ACC112 (cell line): ENCODE results near the gene JUND.

Experiments
- H2AFZ ChIP-seq: fragments of 200-600 bp; sonication (generic); one replicate; pipeline ENCODE4 v1.6.0; 2017; ENCODE audit warnings: antibody characterized with exemption, low read length; ENCODE audit not compliant: unreplicated experiment
- H3K27ac ChIP-seq: fragments of 200-600 bp; sonication (generic); 2 replicates; pipeline ENCODE4 v1.5.1; 2014; ENCODE audit warnings: low read depth, mild to moderate bottlenecking, antibody characterized with exemption, low read length, moderate library complexity
- H3K27me3 ChIP-seq: fragments of 200-600 bp; sonication (generic); 2 replicates; pipeline ENCODE4 v1.6.1; 2014; ENCODE audit warnings: mild to moderate bottlenecking, antibody characterized with exemption, low read length, moderate library complexity, mixed read lengths; ENCODE audit not compliant: insufficient read depth
- H3K36me3 ChIP-seq: fragments of 200-600 bp; sonication (generic); 2 replicates; pipeline ENCODE4 v1.6.1; 2016; ENCODE audit warnings: mild to moderate bottlenecking, antibody characterized with exemption, low read length, moderate library complexity, mixed read lengths; ENCODE audit not compliant: insufficient read depth
- H3K4me1 ChIP-seq: fragments of 200-600 bp; sonication (generic); one replicate; pipeline ENCODE4 v1.6.1; 2016; ENCODE audit warnings: low read length, mixed read lengths; ENCODE audit not compliant: insufficient read depth, unreplicated experiment, control insufficient read depth
- H3K4me3 ChIP-seq: fragments of 200-600 bp; sonication (generic); 2 replicates; pipeline ENCODE4 v1.5.1; 2014; ENCODE audit warnings: mild to moderate bottlenecking, low read depth, low read length
- H3K79me2 ChIP-seq: fragments of 200-600 bp; sonication (generic); one replicate; pipeline ENCODE4 v1.6.0; 2016; ENCODE audit warnings: low read length; ENCODE audit not compliant: control insufficient read depth, unreplicated experiment, insufficient read depth

Gene JUND

DNA sequence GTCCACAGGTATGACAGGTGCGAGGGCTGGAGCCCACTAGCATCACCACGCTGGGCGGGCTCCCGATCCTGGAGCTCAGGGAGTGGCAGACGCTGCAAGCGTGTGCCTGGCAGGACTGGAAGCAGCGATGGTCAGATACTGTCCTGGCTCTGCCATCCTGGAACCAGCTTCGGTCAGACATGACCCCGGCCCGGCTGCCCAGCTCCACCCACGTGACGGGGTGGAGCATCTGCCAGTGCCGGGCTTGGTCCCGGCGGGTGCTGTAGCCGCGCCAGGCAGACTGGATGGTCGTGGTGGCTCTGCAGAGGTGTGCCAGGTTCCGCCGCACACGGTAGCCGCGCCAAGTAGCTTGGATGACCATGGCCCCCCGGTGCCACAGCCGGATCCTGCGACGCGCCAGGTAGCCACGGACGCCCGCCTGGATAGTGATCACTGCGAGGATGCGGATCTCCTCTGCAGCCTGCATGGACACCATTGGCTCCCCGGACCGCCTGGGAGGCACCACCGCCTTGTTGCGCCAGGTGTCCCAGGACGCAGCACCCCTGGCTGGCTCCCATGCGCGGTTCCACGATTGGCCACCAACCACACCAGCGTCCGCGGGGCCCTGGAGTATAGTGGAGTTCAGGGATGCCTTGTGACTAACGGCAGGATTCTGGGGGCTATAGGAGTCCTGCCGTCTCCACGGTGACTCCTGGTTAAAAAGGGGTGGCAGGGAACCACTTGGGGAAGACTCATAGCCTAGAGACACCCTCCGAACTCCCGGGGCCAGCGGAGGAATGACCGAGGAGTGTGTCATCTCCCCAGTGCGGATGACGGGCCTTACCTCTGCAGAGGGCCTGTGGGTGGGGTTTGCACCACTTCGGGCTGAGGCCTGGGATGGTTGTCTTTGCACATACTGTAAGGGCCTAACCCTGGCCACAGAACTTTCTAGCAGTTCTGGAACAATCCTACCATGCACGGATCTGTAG lies 23.6 kb downstream of the JUND start:
- no peaks in the 10 kb centered on the region for H3K79me2 ChIP-seq
- H3K36me3 ChIP-seq, result no peaks in the 10 kb centered on the region
- H3K27me3 ChIP-seq, result peaks cover 16% of the 10 kb centered on the region; the same call in 1 of the 2 replicates

DNA sequence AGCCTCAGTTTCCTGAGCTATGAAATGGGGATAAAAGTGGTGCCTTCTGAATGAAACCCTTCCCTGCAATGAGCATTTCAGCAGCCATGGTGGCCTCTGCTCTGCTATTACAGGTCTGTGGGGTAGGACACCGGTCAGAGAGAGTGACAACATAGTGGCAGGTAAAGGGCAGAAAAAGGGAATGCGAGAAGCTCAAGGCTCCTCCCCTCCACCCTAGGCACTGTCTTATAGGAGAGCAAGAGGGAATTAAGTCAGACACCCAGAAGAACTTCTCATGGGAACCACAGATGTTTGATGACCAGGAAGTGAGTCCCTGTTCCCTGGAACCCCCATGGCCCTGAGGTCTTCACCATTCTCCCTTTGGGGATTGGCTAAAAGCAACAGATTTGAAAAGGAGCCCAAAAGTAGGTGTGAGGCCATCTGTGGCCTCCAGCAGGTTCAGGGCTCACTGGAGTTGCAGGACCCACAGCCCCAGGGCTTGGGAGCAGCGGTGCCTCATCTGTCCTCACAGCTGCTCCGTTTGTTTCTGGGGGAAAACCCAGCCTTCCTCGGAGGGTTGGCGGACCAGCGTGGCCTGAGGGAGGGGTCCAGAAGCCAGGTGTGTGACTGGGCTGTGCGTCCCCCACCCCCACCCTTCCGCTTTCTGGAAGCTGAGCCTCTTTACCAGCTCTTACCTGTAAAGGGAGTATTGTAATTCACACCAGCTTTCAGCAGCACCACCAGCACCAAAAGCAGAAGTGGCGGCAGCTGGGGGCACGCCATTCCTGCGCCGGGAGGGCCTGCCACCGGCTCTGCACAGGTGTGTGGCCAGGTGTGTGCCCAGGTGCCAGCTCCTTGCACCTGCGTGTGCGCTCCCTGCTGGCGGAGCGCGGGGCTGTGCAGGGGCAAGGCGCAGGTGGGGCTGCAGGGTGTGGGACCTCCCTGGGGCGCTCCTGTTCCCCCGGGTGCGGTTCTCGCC lies 26.6 kb downstream of the JUND start:
- H3K27me3 ChIP-seq, result peaks cover 16% of the 10 kb centered on the region; the same call in 1 of the 2 replicates

More for the DNA sequence above, 23.6 kb downstream of the JUND start:
- Histone ChIP-seq H3K27ac (no peak overlapping the region), H2AFZ (no peak overlapping the region), H3K4me3 (no peak overlapping the region), H3K4me1 (no peaks in the 10 kb centered on the region)

DNA sequence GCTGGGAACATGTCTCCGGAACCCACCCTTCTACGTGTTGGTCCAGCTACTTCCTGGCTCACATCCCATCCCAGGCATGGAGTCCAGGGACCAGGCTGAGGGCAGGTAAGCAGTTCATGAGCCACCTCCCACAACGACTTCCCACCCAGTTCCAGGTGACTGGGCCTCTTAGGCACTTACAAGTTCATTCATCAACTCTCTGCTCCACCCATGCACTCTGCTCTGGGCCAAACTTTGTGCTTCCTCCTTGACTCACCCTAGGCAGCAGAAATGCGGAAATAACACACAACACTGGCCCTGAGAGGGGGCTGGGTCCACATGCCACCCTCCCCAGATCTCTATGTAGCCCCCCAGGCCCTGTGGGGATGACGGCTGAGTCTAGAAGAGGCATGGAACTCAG lies 27.7 kb downstream of the JUND start:
- no peaks in the 10 kb centered on the region for H3K36me3 ChIP-seq
- H3K4me3 ChIP-seq, result no peak overlapping the region
- no peak overlapping the region for H3K27ac ChIP-seq
- H3K79me2 ChIP-seq, result no peaks in the 10 kb centered on the region
- H3K27me3 ChIP-seq, result peaks cover 16% of the 10 kb centered on the region; the same call in 1 of the 2 replicates
- H3K4me1 ChIP-seq, result no peaks in the 10 kb centered on the region
- H2AFZ ChIP-seq, result no peak overlapping the region

More for the DNA sequence above, 26.6 kb downstream of the JUND start:
- no peaks in the 10 kb centered on the region for H3K36me3 ChIP-seq
- H3K4me3 ChIP-seq, result no peak overlapping the region
- no peaks in the 10 kb centered on the region for H3K79me2 ChIP-seq
- no peaks in the 10 kb centered on the region for H3K4me1 ChIP-seq
- H3K27ac ChIP-seq, result no peak overlapping the region
- no peak overlapping the region for H2AFZ ChIP-seq

DNA sequence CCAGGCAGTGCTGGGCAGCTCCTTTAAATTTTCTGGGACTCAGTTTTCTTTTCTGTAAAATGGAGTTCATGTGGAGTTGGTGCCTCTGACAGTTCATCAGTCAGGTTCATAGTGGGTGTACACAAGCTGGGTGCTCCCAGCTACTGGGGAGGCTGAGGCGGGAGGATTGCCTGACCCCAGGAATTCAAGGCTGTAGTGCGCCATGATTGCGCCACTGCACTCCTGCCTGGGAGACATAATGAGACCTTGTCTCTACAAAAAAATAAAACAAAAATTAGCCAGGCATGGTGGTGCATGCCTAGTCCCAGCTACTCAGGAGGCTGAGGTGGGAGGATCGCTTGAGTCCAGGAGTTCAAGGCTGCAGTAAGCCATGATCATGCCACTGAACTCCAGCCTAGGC lies 28.3 kb downstream of the JUND start:
- Histone ChIP-seq H3K27ac (no peak overlapping the region), H2AFZ (no peak overlapping the region), H3K4me1 (no peaks in the 10 kb centered on the region), H3K27me3 (peaks cover 16% of the 10 kb centered on the region; the same call in 1 of the 2 replicates), H3K4me3 (no peak overlapping the region), H3K79me2 (no peaks in the 10 kb centered on the region), H3K36me3 (no peaks in the 10 kb centered on the region)

DNA sequence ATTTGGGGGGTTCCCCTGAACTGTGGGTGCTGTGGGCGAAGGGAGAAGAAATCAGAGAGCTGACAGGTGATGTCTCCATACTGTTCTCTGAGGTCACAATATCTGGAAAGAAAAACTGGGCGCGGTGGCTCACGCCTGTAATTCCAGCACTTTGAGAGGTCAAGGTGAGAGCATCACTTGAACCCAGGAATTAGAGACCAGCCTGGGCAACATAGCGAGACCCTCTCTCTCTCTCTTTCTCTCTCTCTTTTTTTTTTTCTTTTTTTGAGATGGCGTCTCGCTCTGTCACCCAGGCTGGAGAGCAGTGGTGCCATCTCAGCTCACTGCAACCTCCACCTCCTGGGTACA lies 29.1 kb downstream of the JUND start:
- no peaks in the 10 kb centered on the region for H3K4me1 ChIP-seq
- H3K27me3 ChIP-seq, result peaks cover 16% of the 10 kb centered on the region; the same call in 1 of the 2 replicates
- no peak overlapping the region for H3K4me3 ChIP-seq
- no peak overlapping the region for H2AFZ ChIP-seq
- no peak overlapping the region for H3K27ac ChIP-seq
- no peaks in the 10 kb centered on the region for H3K79me2 ChIP-seq
- no peaks in the 10 kb centered on the region for H3K36me3 ChIP-seq

DNA sequence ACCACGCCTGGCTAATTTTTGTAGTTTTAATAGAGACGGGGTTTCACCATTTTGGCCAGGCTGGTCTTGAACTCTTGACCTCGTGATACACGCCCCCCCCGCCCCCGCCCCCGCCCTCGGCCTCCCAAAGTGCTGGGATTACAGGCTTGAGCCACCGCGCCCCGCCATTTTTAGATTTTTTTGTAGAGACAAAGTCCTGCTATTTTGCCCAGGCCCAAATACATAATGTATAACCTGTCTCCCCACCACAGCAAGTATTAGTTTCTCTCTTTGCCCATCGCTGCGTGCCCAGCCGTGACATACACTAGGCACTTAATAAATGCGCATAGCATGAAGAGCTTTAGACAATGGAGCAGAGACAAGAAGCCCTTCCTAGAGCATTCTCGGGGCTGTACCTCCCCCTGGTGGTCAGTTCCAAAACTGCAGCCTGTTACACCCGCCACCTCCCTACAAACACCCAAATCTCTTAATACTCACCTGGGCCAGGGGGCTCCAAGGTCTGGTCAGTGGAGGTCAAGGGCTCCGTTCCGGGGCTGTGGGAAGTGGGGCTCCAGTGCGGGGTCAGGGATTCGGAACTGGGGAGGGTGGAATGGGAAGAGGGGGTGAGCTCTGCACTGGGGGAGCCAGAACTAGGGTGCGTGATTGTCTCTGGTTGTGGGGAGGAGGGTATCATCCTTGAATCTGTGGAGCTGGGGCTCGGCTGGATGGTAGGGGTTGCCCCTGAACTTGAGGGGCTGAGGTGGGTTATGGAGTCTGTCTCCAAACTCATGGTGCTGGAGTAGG lies 29.6 kb downstream of the JUND start:
- no peak overlapping the region for H3K4me3 ChIP-seq
- H3K27me3 ChIP-seq, result peaks cover 16% of the 10 kb centered on the region; the same call in 1 of the 2 replicates
- no peak overlapping the region for H2AFZ ChIP-seq
- H3K36me3 ChIP-seq, result no peaks in the 10 kb centered on the region
- H3K79me2 ChIP-seq, result no peaks in the 10 kb centered on the region
- H3K27ac ChIP-seq, result no peak overlapping the region
- H3K4me1 ChIP-seq, result no peaks in the 10 kb centered on the region

DNA sequence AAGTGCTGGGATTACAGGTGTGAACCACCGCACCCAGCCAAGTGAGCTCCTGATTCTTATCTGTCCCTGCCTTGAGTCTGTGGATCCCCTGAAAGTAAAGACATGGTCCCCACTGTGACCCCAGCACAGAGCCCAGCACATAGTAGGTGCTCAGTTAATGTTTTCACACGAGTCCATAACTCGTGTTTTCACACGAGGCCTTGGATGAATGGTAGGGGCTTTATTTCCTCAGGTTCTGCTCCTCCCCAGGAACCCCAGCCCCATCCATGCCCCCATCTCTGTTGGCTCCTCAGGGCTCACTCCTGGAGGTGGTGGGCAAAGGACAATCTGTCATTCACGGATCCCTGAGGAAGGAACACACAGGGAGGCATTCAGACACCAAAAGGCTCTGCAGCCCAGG lies 31.6 kb downstream of the JUND start:
- Histone ChIP-seq H3K79me2 (no peaks in the 10 kb centered on the region), H2AFZ (no peak overlapping the region), H3K4me3 (no peak overlapping the region), H3K27ac (no peak overlapping the region), H3K27me3 (peaks cover 11% of the 10 kb centered on the region; the same call in 1 of the 2 replicates), H3K4me1 (no peaks in the 10 kb centered on the region), H3K36me3 (no peaks in the 10 kb centered on the region)

DNA sequence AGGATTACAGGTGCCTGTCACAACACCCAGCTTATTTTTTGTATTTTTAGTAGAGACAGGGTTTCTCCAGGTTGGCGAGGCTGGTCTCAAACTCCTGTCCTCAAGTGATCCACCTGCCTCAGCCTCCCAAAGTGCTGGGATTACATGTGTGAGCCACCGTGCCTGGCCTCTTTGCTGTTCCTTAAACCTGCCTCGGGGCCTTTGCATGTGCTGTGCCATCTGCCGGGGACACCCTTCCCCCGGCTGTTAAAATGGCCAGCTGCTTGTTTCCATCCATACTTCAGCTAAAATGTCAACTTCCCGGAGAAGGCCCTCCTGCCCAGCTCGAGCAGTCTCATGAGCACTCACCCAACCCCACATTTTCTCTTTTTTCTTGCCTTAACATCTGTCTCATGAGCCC lies 36.1 kb downstream of the JUND start:
- Histone ChIP-seq H2AFZ (no peak overlapping the region), H3K36me3 (no peaks in the 10 kb centered on the region), H3K27me3 (no peaks in the 10 kb centered on the region), H3K79me2 (no peaks in the 10 kb centered on the region), H3K4me3 (no peak overlapping the region), H3K4me1 (no peaks in the 10 kb centered on the region), H3K27ac (no peak overlapping the region)

DNA sequence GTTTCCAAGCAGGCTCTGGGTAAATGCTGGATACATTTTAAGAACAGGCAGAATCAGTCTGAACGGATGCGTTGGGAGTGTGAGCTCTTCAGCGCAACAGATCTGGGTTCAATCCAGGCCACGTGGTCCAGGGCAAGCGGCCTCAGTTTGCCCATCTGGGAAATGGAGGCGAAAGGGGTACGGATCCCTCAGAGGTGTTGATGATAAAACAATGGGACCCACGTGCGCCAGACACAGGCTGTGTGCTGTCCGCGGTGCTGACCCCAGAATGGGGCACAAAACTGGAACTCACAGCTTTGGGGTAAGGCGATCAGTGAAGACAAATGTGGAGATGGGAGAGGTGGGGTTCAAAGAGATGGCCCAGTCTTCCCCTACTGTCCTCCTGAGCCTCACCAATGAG lies 42.1 kb downstream of the JUND start:
- H3K27me3 ChIP-seq, result peaks cover 3% of the 10 kb centered on the region; the same call in 1 of the 2 replicates

DNA sequence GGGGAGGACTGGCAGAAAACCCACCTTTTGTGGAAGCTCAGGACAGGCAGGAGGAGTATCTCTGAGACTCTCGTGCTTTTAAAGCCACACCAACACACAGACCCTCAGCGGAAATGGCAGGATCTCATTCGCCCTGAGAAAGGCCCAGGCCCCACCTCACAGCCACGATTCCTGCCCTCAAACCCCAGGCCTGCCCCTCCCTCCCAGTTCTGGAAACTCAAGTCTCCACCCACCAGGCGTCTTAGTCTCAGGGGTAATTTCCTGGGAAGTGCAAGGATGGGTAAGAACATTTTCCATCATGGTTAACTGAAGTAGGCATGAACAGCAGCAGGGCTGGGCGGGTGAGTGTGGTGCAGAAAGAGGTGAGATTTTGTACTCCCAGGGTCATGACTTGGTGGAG lies 47.2 kb downstream of the JUND start:
- peaks cover 15% of the 10 kb centered on the region for H3K27me3 ChIP-seq
- no peaks in the 10 kb centered on the region for H3K36me3 ChIP-seq
- no peak overlapping the region for H2AFZ ChIP-seq
- H3K27ac ChIP-seq, result no peak overlapping the region
- no peaks in the 10 kb centered on the region for H3K79me2 ChIP-seq
- H3K4me1 ChIP-seq, result peaks cover 6% of the 10 kb centered on the region
- no peak overlapping the region for H3K4me3 ChIP-seq

More for the DNA sequence above, 42.1 kb downstream of the JUND start:
- H3K79me2 ChIP-seq, result no peaks in the 10 kb centered on the region
- no peak overlapping the region for H3K27ac ChIP-seq
- no peak overlapping the region for H2AFZ ChIP-seq
- H3K4me3 ChIP-seq, result no peak overlapping the region
- no peaks in the 10 kb centered on the region for H3K4me1 ChIP-seq
- H3K36me3 ChIP-seq, result no peaks in the 10 kb centered on the region
